ENCODE data around the gene ZNF275.

DNA sequence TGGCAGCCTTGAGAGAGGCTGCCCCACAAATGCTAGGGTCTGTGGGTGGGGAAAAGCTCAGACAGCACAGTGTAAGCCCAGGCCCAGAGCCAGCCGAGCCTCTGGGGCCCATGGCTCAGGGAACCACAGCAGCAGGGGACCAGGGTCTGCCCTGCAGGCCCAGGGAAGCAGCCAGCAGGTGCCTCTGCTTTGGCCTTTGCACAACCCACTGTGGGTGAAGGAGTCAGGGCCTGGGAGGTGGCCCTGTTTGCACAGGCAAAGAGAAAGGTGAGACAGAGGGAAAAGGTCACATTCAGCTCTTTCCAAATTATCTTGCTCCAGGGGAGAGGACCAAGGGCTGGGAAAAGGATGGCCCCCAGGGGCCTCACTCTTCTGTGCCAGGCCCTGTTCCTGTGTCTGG lies 21.1 kb upstream of the ZNF275 start:
- TF ChIP-seq POLR2AphosphoS5 (IDR thresholded peaks at IDR 0.05; ENCODE audit: insufficient read depth in 1 of 2, low read depth in 1 of 2) (no peak), POLR2A (IDR thresholded peaks at IDR 0.05) (no peak)
